Measurements from ENCODE around the gene STX1B.

GRCh38 chr16:31000671-31001382 is 9.6 kb downstream of the STX1B start:
- no peak for TF ChIP-seq CTCF (IDR thresholded peaks at IDR 0.05 in 4 of 5, conservative IDR thresholded peaks at IDR 0.05 in 1 of 5)
- TF ChIP-seq POLR2A (IDR thresholded peaks at IDR 0.05), result no peak
